Choroid plexus epithelial cell (primary cell): ENCODE data around the gene ARHGAP8.

Source experiments
- DNase-seq: peaks from one replicate; pipeline ENCODE4 v3.0.0-alpha.2; 2010; ENCODE audit warnings: low read depth
- H3K4me3 ChIP-seq: 2 replicates; pipeline ENCODE4 v1.5.1; 2011; ENCODE audit warnings: low read depth, mild to moderate bottlenecking, control low read depth, low read length, moderate library complexity
- TF ChIP-seq, protein P1 (sequence below): conservative IDR thresholded peaks from 2 replicates; pipeline ENCODE4 v1.5.1; 2011; ENCODE audit warnings: low read depth, mild to moderate bottlenecking, control low read depth, inconsistent platforms, low read length, moderate library complexity

Gene ARHGAP8

DNA sequence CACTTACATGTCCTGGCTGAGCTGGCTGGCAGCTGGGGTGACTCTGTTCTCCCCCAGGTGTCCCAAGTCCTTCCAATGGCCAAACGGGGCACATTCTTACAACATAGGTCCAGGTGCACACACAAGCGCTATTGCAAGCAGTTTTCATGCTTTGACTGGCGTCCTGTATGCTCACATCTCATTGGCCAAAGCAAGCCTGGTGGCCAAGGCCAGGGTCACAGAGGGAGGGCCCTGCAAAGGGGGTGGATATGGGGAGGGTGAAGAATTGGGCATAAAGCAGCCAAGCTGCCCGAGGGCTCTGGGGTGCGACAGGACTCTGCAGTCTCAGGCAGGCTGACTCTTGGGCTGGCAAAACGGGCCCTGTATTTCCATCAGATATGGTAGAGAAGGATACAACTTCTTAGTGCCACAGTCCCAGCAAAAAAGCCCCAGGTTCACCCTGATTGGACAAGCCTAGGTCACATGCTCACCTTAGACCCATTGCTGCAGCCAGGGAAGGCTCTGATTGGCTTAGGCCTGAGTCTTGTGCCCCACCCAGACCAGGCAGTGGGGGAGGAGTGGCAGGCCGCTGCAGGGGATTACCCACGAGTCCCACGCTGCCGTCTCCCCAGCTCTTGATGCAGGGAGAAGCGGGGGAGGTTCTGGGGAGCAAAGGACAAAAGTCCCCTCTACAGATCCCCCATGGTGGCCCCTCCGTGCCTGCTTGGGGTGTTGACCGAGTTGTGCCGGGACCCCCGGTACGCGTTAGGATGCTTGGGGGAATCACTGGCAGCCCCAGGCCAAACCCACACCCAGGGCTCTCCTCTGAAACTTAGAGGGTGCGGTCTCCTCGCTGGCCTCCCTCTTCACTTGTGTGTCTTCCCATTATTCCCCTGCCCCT, 110.8 kb downstream of the ARHGAP8 start:
- TF ChIP-seq, protein P1, sequence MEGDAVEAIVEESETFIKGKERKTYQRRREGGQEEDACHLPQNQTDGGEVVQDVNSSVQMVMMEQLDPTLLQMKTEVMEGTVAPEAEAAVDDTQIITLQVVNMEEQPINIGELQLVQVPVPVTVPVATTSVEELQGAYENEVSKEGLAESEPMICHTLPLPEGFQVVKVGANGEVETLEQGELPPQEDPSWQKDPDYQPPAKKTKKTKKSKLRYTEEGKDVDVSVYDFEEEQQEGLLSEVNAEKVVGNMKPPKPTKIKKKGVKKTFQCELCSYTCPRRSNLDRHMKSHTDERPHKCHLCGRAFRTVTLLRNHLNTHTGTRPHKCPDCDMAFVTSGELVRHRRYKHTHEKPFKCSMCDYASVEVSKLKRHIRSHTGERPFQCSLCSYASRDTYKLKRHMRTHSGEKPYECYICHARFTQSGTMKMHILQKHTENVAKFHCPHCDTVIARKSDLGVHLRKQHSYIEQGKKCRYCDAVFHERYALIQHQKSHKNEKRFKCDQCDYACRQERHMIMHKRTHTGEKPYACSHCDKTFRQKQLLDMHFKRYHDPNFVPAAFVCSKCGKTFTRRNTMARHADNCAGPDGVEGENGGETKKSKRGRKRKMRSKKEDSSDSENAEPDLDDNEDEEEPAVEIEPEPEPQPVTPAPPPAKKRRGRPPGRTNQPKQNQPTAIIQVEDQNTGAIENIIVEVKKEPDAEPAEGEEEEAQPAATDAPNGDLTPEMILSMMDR: no peak
- no peak overlapping the region for H3K4me3 ChIP-seq
- no peak for DNase-seq

GRCh38 chr22:44865193-44866057, 113.0 kb downstream of the ARHGAP8 start:
- DNase-seq: no peak
- TF ChIP-seq, protein P1: no peak
- H3K4me3 ChIP-seq: no peak overlapping the region

DNA sequence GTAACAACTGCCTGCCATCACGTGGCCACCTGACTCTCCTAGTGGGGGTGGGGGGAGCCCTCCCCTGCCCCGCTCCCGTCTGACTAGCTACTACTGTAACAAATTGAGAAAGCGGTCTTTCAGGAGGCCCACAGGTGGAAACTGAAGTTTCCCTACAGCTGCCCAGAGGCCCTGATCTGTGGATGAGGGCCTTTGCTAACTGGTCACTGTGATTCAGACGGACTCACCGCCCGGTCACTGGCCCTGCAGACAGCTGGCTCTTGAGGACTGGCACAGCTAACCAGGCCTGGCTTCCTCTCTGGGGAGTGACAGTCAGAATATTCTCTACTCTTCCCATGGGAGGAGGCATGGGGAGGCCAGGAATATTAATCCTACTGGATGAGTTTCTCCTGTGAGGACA, 116.8 kb downstream of the ARHGAP8 start:
- no peak for DNase-seq
- no peak overlapping the region for H3K4me3 ChIP-seq
- TF ChIP-seq, protein P1: no peak

GRCh38 chr22:44870021-44870420, 117.6 kb downstream of the ARHGAP8 start:
- peak; percentile 2 for DNase-seq
- TF ChIP-seq, protein P1: no peak
- no peak overlapping the region for H3K4me3 ChIP-seq

- TF ChIP-seq, protein P1: no peak
- no peak overlapping the region for H3K4me3 ChIP-seq
- DNase-seq: no peak
Observed at GRCh38 chr22:44871782-44872181, 119.4 kb downstream of the ARHGAP8 start.

- no peak overlapping the region for H3K4me3 ChIP-seq
- TF ChIP-seq, protein P1: no peak
- no peak for DNase-seq
Observed at GRCh38 chr22:44876921-44877320, 124.5 kb downstream of the ARHGAP8 start.
